HFF-Myc (cell line): ENCODE data around the gene LRRC1.

Experiments used
- DNase-seq: peaks from one replicate; pipeline ENCODE4 v3.0.0-alpha.2; 2011; ENCODE audit warnings: low read depth; ENCODE audit errors: extremely low read depth
- H3K4me3 ChIP-seq: replicated peaks from 2 replicates; pipeline ENCODE4 v1.5.1; 2011; ENCODE audit warnings: low read depth, mild to moderate bottlenecking, control low read depth, low read length
- CTCF ChIP-seq: IDR thresholded peaks from 2 replicates; pipeline ENCODE4 v1.5.1; 2012; ENCODE audit warnings: mild to moderate bottlenecking, low read depth, low read length, control low read depth; ENCODE audit errors: missing control alignments

The LRRC1 gene

GRCh38 chr6:53813096-53813495 is 18.3 kb downstream of the LRRC1 start:
- DNase-seq, result no peak
- TF ChIP-seq CTCF, result no peak
- H3K4me3 ChIP-seq, result no peak overlapping the region

GRCh38 chr6:53813801-53814200 is 19.0 kb downstream of the LRRC1 start:
- TF ChIP-seq CTCF, result no peak
- no peak overlapping the region for H3K4me3 ChIP-seq
- DNase-seq, result no peak

- DNase-seq, result no peak
- no peak for TF ChIP-seq CTCF
- no peak overlapping the region for H3K4me3 ChIP-seq
Measured at GRCh38 chr6:53814353-53814752, 19.5 kb downstream of the LRRC1 start.

- H3K4me3 ChIP-seq, result no peak overlapping the region
- no peak for TF ChIP-seq CTCF
- no peak for DNase-seq
Measured at GRCh38 chr6:53815381-53816119, 20.7 kb downstream of the LRRC1 start.

GRCh38 chr6:53818858-53819609 is 24.2 kb downstream of the LRRC1 start:
- no peak for DNase-seq
- TF ChIP-seq CTCF, result no peak
- no peak overlapping the region for H3K4me3 ChIP-seq

GRCh38 chr6:53822401-53823125 is 27.8 kb downstream of the LRRC1 start:
- no peak overlapping the region for H3K4me3 ChIP-seq
- TF ChIP-seq CTCF, result no peak
- DNase-seq, result no peak
